Midbrain (tissue), 1 donor: ENCODE results near the gene PELI1.
"Not testable (repeated sequence)": the region's sequence is repeated elsewhere in the genome, so short reads cannot be mapped to it uniquely, and the experiment has no call there.

Experiments
- DNase-seq: peaks from one replicate; lab custom pipeline; 2025; lab: John Stamatoyannopoulos, UW

PELI1 gene

GRCh38 chr2:64123740-64124139, 20.5 kb downstream of the PELI1 start:
- DNase-seq, result no peak

DNA sequence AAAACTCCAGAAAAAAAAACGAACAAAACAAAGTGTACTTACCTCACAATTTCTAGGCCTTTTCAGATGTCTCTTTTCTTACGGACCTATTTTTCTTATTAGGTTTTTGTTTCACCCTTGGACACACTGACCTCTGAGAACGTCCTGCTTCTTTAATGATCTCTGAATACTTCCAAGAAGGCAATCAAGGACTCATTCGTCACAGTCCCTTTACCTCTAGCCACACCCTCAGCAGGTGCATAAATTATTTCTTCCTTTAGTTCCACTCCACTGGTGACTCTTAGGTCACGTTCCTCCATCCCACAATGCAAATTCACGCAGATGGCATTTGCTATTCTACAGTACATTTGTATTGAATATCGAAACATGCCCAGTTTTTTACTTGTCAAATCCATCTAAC, 21.9 kb downstream of the PELI1 start:
- DNase-seq, result no peak

- no peak for DNase-seq
These were observed 23.3 kb downstream of the PELI1 start for GRCh38 chr2:64120928-64121327.

DNA sequence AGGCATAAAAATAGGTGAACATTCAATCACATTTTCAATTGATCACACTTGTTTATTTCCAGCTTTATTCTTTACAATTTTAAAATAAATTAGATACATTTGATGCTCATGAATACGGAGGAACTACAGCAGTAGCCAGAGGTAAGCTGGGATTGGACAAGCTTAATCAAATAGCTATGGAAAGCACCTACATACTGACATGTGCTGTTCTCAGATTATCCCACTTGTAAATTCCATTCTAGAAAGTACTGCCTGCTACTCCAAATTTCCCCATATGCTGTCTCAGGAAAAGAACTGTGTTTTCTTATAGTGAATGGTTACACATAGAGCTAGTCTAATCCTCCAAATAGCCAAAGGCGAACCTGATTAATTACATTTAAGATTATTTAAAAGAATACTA, 24.2 kb downstream of the PELI1 start:
- DNase-seq, result no peak

DNA sequence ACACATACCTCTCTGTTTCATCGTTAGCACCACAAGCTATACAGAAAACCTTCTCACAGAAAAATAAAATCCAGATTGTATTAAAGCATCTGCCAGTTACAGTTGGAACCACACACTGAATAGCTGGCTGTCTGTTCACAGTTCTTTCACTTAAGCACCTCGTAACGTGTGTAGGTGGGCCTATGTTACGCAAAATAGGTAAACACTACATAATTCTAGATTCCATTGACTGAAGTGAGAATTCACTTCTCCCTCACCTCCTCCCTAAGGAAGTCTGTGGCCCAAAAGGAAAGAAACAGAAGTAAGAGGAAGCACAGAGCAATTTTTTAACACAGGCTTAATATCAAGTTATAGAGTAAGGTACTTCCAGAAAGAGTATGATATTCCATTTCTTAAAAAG, 24.9 kb downstream of the PELI1 start:
- DNase-seq, result no peak

GRCh38 chr2:64115808-64116598, 28.2 kb downstream of the PELI1 start:
- no peak for DNase-seq

DNA sequence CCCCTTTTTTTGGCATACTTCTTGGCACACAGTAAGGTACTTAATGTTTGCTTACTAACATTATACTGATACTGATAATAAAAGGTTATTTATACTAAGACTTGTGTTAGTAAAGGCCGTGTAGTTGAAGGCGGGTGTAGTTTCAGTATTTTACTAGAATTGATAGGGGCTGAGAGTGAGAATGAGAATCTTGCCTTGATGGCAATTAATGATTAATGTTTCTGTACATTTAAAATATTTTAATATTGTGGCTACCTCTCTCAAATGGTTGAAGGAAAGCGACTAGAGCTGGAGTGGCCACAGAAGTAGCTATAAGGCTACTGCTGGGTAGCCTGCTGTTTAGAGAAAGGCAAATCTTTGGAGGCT, 29.3 kb downstream of the PELI1 start:
- no peak for DNase-seq

- DNase-seq, result no peak
These were observed 29.9 kb downstream of the PELI1 start for GRCh38 chr2:64114063-64114911.

- DNase-seq, result peak; percentile 12
These were observed 32.2 kb downstream of the PELI1 start for GRCh38 chr2:64112016-64112415.

- DNase-seq, result no peak
These were observed 32.8 kb downstream of the PELI1 start for GRCh38 chr2:64111426-64111825.

- DNase-seq, result peak; percentile 64
These were observed 35.5 kb downstream of the PELI1 start for GRCh38 chr2:64108666-64109241.

DNA sequence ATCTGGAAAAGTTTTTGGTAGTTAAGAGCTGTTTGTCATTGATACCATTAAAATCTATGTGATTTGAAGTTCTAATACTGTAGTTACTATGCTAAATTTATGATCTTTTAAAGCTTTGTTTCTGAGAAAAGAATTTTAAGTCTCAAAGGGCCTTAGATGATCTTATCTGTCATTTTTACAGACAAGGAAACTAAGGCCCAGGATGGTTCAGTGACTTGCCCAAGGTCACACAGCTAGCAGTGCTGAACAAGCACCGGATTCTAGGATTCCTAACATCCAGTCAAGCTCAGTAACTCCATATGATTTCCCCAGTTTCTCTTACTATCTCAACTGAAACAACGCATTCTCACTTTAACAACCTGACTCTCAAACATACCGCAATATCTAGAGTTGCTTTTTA, 37.7 kb downstream of the PELI1 start:
- no peak for DNase-seq

DNA sequence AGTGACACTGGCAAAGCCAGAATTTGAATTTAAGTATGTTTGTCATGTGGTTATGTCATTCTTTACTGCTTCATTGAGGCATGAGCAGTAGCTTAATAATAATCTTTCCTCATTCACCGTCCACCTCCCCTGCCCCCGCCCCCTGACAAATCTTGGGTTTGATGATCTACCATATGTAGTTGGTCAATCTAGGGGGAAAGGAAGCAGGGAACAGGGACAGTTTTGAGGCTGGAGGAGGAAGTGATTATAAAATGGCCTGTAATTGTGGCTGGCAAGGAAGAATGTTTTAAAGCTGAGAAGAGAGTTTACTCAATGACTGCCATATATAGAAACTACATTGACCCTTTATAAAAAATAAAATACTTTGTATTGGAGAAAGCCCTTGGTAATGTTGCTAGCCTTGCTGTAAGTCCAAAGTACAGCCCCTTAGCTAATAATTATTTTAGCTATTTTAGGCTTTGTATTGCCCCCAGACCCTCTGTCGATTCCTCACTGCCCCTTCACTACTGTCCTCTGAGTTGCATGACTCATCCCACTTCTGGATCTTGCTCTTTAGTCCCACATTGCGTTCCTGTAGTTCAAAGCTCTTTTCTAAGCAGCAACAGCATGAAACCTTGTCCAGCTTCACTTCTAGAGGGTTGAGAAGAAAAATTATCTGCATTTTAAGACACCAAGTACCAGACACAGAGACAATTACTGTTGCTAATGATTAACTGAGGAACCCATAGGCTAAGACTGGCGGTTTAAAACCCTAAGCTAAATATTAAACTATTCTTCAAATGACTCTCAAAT, 38.4 kb downstream of the PELI1 start:
- no peak for DNase-seq

GRCh38 chr2:64104933-64105332, 39.3 kb downstream of the PELI1 start:
- DNase-seq, result no peak

GRCh38 chr2:64102736-64103135, 41.5 kb downstream of the PELI1 start:
- not testable (repeated sequence) for DNase-seq

GRCh38 chr2:64101141-64101591, 43.1 kb downstream of the PELI1 start:
- DNase-seq, result no peak

GRCh38 chr2:64100584-64100983, 43.6 kb downstream of the PELI1 start:
- not testable (repeated sequence) for DNase-seq

DNA sequence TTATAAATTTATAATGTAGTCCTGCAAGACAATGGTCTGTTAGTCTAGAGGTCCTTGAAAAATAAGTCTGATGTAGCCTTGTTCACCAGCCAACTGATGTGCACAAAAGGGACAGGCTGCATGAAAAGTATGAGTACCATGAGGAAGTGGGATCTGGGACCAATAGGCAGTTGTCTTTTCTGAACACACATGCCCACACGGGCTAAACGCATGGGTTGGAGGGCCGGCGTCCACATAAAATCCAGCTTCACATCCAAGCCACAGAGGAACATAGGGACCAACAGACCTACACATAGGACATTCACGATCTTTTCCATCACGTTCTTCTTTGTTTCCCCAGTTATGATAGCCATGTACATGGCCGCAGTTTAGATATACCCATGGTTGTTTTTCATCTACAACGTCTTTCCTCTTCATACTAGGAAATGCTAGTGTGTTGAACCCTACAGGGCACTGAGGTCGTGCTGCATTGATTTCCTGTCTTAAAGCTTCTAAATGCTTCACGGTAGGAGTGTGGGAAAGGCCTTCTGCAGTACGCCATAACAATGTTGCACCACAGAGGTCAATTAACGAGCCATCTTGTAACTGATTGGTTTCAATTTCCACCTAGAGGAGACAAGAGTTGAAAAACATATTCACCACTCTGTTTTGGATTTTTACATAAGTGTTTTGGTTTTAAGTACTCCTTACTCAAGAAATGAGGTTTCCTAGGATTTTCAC, 49.4 kb downstream of the PELI1 start:
- DNase-seq, result no peak

DNA sequence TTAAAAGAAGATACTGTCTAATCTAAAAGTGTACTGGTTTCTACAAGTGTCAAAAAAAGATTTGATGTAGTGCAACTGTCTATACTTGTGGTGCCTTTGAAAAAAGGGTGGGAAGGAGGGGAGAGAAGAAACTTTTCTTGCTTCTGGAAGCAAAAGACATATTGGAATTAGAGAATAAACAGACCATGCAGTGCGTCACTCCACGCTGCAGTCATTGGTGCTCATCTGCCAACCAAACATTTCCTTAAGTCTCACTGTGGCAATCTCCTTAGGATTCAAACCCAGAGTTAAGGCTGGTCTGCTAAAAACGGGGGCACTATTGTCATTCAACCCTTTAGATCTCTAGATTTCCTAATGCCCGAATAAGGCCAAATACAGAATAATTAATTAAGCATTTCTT, 50.9 kb downstream of the PELI1 start:
- no peak for DNase-seq

- no peak for DNase-seq
These were observed 51.7 kb downstream of the PELI1 start for GRCh38 chr2:64092502-64092901.

DNA sequence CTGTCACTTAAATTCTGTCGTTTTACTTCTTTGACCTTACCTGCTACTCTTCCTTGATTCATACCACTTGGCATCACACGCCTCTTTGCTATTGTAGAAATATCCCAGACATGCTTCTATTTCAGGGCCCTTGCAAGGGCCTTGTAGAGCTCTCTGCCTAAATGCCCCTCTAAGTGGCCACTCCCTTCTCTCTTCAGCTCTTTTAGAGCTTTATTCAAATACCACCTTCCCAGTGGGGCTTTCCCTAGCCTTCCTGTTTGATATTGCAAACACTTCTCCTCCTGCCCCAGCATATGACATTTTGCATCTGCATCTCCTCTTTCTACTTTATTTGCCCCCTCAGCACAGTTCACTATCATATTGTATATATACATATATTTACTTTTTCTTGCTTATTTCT, 54.0 kb downstream of the PELI1 start:
- DNase-seq, result no peak
